HEK293 (cell line): ENCODE measurements around the gene IGSF3.

Source experiments
- CTCF ChIA-PET: fragments of 350-600 bp; formaldehyde crosslinking; extraction: SDS; loops from one replicate; lab custom pipeline; 2021; ENCODE audit warnings: antibody characterized with exemption; lab: Yijun Ruan, JAX
- POLR2A ChIA-PET: fragments of 300-600 bp; formaldehyde crosslinking; extraction: SDS; loops from one replicate; lab custom pipeline; 2020; ENCODE audit warnings: antibody characterized with exemption, inconsistent platforms; lab: Yijun Ruan, JAX
- H3K27ac ChIP-seq: fragments of 200-500 bp; sonication (Bioruptor generic); 2 replicates; pipeline ENCODE4 v1.5.1; 2014; ENCODE audit warnings: low read depth, low read length, control low read depth, inconsistent platforms; ENCODE audit errors: extremely low read depth
- H3K36me3 ChIP-seq, 2 experiments: fragments of 200-500 bp in 1 of 2; sonication (Bioruptor generic) in 1 of 2; 1 replicate in 1 of 2; 2 replicates in 1 of 2; pipeline ENCODE4 v1.5.1; 2014 to 2017; ENCODE audit warnings: inconsistent platforms in 2 of 2, low read length in 2 of 2; ENCODE audit not compliant: control insufficient read depth in 2 of 2, insufficient read depth in 1 of 2
- H3K4me1 ChIP-seq: fragments of 200-500 bp; sonication (Bioruptor generic); 2 replicates; pipeline ENCODE4 v1.5.1; 2014; ENCODE audit warnings: mild to moderate bottlenecking, low read length, inconsistent platforms; ENCODE audit not compliant: control insufficient read depth, insufficient read depth
- H3K4me3 ChIP-seq: 2 replicates; pipeline ENCODE4 v1.5.1; 2011; ENCODE audit warnings: low read depth, mild to moderate bottlenecking, control low read depth, low read length, moderate library complexity
- H3K9me3 ChIP-seq: fragments of 200-500 bp; sonication (Bioruptor generic); 2 replicates; pipeline ENCODE4 v1.5.1; 2014; ENCODE audit warnings: low read depth, low read length, inconsistent platforms; ENCODE audit not compliant: control insufficient read depth, insufficient read depth
- GLIS1 ChIP-seq: fragments of 450-650 bp; formaldehyde crosslinking; IDR thresholded peaks from 2 replicates; pipeline ENCODE4 v1.5.1; 2016; ENCODE audit warnings: missing biosample characterization, missing genetic modification characterization
- KLF16 ChIP-seq: fragments of 450-650 bp; formaldehyde crosslinking; IDR thresholded peaks from 2 replicates; pipeline ENCODE4 v1.5.1; 2017; ENCODE audit warnings: missing biosample characterization, missing genetic modification characterization
- OSR2 ChIP-seq: fragments of 450-650 bp; formaldehyde crosslinking; IDR thresholded peaks from 2 replicates; pipeline ENCODE4 v1.5.1; 2016; ENCODE audit warnings: missing biosample characterization, missing genetic modification characterization
- SCRT1 ChIP-seq: fragments of 450-650 bp; formaldehyde crosslinking; IDR thresholded peaks from 2 replicates; pipeline ENCODE4 v1.5.1; 2016; ENCODE audit warnings: missing biosample characterization, missing genetic modification characterization, borderline replicate concordance
- SETDB1 ChIP-seq: IDR thresholded peaks from one replicate; pipeline ENCODE4 v1.6.1; 2017; ENCODE audit warnings: mild to moderate bottlenecking, low read length, moderate library complexity, mixed read lengths; ENCODE audit not compliant: insufficient read length
- ZFP69B ChIP-seq: fragments of 450-650 bp; formaldehyde crosslinking; IDR thresholded peaks from 2 replicates; pipeline ENCODE4 v1.5.1; 2016; ENCODE audit warnings: missing biosample characterization, missing genetic modification characterization
- ZNF114 ChIP-seq: fragments of 450-650 bp; formaldehyde crosslinking; IDR thresholded peaks from 2 replicates; pipeline ENCODE4 v1.5.0; 2017; ENCODE audit warnings: missing biosample characterization, missing genetic modification characterization
- ZNF184 ChIP-seq: fragments of 450-650 bp; IDR thresholded peaks from 2 replicates; pipeline ENCODE4 v1.5.1; 2018; ENCODE audit warnings: missing biosample characterization, mild to moderate bottlenecking, missing genetic modification characterization
- ZNF521 ChIP-seq: fragments of 450-650 bp; formaldehyde crosslinking; IDR thresholded peaks from 2 replicates; pipeline ENCODE4 v1.5.1; 2017; ENCODE audit warnings: missing biosample characterization, mild to moderate bottlenecking, missing genetic modification characterization
- ZNF558 ChIP-seq: fragments of 450-650 bp; formaldehyde crosslinking; IDR thresholded peaks from 2 replicates; pipeline ENCODE4 v1.5.1; 2016; ENCODE audit warnings: missing biosample characterization, missing genetic modification characterization
- ZNF768 ChIP-seq: fragments of 450-650 bp; formaldehyde crosslinking; IDR thresholded peaks from 2 replicates; pipeline ENCODE4 v1.5.1; 2018; ENCODE audit warnings: missing biosample characterization, mild to moderate bottlenecking, missing genetic modification characterization
- ZSCAN16 ChIP-seq: fragments of 450-650 bp; formaldehyde crosslinking; IDR thresholded peaks from 2 replicates; pipeline ENCODE4 v1.5.1; 2016; ENCODE audit warnings: missing biosample characterization, missing genetic modification characterization
- ZSCAN30 ChIP-seq: fragments of 450-650 bp; IDR thresholded peaks from 2 replicates; pipeline ENCODE4 v1.5.1; 2018; ENCODE audit warnings: missing biosample characterization, mild to moderate bottlenecking, missing genetic modification characterization, moderate library complexity
- TF ChIP-seq, protein P1 (sequence below): fragments of 450-650 bp; formaldehyde crosslinking; IDR thresholded peaks from 2 replicates; pipeline ENCODE4 v1.5.1; 2017; ENCODE audit warnings: missing biosample characterization, missing genetic modification characterization
- TF ChIP-seq, protein P2 (sequence below): fragments of 450-650 bp; formaldehyde crosslinking; IDR thresholded peaks from 2 replicates; pipeline ENCODE4 v1.5.1; 2016; ENCODE audit warnings: missing biosample characterization, missing genetic modification characterization
- TF ChIP-seq, protein P3 (sequence below): fragments of 450-650 bp; formaldehyde crosslinking; IDR thresholded peaks from 2 replicates; pipeline ENCODE4 v1.5.1; 2016; ENCODE audit warnings: missing biosample characterization, missing genetic modification characterization
- TF ChIP-seq, protein P4 (sequence below): fragments of 450-650 bp; formaldehyde crosslinking; IDR thresholded peaks from 2 replicates; pipeline ENCODE4 v1.5.1; 2016; ENCODE audit warnings: missing biosample characterization, missing genetic modification characterization

IGSF3 gene

DNA sequence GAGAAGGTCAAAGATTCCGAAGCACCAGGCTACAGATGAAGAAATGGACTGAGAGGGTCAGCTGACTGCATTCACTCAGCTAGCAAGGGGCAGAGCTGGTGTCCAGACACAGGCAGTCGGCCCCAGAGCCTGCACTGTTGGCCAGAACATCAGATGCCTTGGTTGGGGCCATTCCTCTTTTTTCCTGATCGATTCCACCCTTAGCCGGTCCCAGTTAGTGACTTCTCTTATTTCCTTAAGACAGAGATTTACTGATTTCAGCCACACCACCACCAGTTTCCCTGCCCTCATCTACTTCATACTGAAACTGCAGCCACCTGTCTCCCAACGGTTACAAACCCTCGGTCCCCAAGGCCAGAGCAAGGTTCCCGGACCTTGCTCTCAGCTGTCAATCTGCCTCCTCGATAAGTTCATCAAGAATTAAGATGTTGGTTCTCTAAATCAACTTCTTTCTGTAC, 108.2 kb downstream of the IGSF3 start (continued):
- TF ChIP-seq, protein P1, sequence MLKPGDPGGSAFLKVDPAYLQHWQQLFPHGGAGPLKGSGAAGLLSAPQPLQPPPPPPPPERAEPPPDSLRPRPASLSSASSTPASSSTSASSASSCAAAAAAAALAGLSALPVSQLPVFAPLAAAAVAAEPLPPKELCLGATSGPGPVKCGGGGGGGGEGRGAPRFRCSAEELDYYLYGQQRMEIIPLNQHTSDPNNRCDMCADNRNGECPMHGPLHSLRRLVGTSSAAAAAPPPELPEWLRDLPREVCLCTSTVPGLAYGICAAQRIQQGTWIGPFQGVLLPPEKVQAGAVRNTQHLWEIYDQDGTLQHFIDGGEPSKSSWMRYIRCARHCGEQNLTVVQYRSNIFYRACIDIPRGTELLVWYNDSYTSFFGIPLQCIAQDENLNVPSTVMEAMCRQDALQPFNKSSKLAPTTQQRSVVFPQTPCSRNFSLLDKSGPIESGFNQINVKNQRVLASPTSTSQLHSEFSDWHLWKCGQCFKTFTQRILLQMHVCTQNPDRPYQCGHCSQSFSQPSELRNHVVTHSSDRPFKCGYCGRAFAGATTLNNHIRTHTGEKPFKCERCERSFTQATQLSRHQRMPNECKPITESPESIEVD, result no peak

DNA sequence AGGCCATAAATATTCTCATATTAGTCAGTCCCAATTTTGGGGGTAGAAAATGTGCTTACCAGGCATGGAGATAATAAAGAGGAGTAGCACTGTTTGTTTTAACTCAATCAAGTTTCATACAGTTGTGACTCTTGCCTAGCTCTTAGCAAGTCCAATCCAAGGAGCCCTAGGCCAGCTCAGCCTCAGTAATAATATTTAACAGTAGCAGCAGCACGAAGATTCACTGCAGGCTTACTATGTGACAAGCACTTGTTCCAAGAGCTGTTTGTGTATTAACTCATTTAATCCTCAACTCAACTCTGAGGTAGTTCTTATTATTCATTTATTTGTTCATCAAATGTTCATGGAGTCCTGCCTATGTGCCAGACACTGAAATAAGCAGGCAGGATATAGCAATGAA, 109.0 kb downstream of the IGSF3 start:
- H3K4me3 ChIP-seq, result no peak overlapping the region
- CTCF ChIA-PET, result no interaction called here

DNA sequence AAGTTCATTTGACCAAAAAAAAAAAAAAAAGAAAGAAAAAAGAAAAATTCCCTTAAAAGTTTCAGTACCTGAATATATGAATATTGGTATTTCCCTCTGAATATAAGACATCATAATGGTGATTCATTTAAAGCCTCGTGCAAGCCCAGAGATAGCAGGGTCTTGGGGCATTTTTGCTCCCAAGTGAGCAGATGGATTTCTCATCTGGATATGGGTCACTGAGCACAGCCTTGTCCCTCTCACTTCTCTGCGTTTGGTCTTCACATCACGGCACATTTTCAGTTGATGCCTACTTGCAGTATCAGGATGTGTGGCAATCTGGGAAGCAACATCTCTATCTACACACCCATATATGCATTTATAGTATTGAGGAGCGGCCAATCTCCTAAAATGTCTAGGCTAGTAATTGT, 109.4 kb downstream of the IGSF3 start:
- H3K36me3 ChIP-seq, result no peaks in the 10 kb centered on the region
- H3K4me1 ChIP-seq, result no peaks in the 10 kb centered on the region; the same call in none of the 2 replicates
- H3K27ac ChIP-seq, result no peak overlapping the region
- H3K9me3 ChIP-seq, result no peaks in the 10 kb centered on the region
- no peak overlapping the region for H3K4me3 ChIP-seq
- TF ChIP-seq GLIS1 (tag by site-specific recombination) (no peak), ZNF184 (tag by site-specific recombination) (no peak), SCRT1 (no peak), ZNF558 (no peak), OSR2 (tag by site-specific recombination) (no peak), ZSCAN30 (tag by site-specific recombination) (no peak), ZNF114 (tag by site-specific recombination) (no peak), ZNF521 (no peak), KLF16 (no peak)
- TF ChIP-seq, protein P2, sequence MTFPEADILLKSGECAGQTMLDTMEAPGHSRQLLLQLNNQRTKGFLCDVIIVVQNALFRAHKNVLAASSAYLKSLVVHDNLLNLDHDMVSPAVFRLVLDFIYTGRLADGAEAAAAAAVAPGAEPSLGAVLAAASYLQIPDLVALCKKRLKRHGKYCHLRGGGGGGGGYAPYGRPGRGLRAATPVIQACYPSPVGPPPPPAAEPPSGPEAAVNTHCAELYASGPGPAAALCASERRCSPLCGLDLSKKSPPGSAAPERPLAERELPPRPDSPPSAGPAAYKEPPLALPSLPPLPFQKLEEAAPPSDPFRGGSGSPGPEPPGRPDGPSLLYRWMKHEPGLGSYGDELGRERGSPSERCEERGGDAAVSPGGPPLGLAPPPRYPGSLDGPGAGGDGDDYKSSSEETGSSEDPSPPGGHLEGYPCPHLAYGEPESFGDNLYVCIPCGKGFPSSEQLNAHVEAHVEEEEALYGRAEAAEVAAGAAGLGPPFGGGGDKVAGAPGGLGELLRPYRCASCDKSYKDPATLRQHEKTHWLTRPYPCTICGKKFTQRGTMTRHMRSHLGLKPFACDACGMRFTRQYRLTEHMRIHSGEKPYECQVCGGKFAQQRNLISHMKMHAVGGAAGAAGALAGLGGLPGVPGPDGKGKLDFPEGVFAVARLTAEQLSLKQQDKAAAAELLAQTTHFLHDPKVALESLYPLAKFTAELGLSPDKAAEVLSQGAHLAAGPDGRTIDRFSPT (tag by site-specific recombination), result no peak
- ChIA-PET CTCF (no interaction called here), POLR2A (interaction anchor here (0.7 kb wide), 1 partner anchor 16 kb away, joined by 3 read pairs; no protein-coding TSS in a partner anchor)

More for the DNA sequence above, 109.0 kb downstream of the IGSF3 start:
- Histone ChIP-seq H3K9me3 (no peaks in the 10 kb centered on the region), H3K4me1 (no peaks in the 10 kb centered on the region; the same call in 1 of the 2 replicates), H3K36me3 (no peaks in the 10 kb centered on the region), H3K27ac (no peak overlapping the region)
- TF ChIP-seq SETDB1 (no peak), ZNF768 (no peak), ZFP69B (tag by site-specific recombination) (no peak), ZSCAN16 (tag by site-specific recombination) (no peak)
- TF ChIP-seq, protein P3, sequence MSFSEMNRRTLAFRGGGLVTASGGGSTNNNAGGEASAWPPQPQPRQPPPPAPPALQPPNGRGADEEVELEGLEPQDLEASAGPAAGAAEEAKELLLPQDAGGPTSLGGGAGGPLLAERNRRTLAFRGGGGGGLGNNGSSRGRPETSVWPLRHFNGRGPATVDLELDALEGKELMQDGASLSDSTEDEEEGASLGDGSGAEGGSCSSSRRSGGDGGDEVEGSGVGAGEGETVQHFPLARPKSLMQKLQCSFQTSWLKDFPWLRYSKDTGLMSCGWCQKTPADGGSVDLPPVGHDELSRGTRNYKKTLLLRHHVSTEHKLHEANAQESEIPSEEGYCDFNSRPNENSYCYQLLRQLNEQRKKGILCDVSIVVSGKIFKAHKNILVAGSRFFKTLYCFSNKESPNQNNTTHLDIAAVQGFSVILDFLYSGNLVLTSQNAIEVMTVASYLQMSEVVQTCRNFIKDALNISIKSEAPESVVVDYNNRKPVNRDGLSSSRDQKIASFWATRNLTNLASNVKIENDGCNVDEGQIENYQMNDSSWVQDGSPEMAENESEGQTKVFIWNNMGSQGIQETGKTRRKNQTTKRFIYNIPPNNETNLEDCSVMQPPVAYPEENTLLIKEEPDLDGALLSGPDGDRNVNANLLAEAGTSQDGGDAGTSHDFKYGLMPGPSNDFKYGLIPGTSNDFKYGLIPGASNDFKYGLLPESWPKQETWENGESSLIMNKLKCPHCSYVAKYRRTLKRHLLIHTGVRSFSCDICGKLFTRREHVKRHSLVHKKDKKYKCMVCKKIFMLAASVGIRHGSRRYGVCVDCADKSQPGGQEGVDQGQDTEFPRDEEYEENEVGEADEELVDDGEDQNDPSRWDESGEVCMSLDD (tag by site-specific recombination), result no peak
- TF ChIP-seq, protein P4, sequence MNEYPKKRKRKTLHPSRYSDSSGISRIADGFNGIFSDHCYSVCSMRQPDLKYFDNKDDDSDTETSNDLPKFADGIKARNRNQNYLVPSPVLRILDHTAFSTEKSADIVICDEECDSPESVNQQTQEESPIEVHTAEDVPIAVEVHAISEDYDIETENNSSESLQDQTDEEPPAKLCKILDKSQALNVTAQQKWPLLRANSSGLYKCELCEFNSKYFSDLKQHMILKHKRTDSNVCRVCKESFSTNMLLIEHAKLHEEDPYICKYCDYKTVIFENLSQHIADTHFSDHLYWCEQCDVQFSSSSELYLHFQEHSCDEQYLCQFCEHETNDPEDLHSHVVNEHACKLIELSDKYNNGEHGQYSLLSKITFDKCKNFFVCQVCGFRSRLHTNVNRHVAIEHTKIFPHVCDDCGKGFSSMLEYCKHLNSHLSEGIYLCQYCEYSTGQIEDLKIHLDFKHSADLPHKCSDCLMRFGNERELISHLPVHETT (tag by site-specific recombination), result no peak
- POLR2A ChIA-PET, result no interaction called here
